GM10248 (cell line): Measurements from ENCODE around the gene ABHD12.

Experiments
- CTCF ChIA-PET: fragments of 300-600 bp; sonication (Branson Sonifier 250); formaldehyde crosslinking; extraction: SDS; loops from one replicate; lab custom pipeline; 2021; ENCODE audit warnings: antibody characterized with exemption; lab: Yijun Ruan, JAX
- POLR2A ChIA-PET: fragments of 350-650 bp; sonication (Branson Sonifier 250); formaldehyde crosslinking; extraction: SDS; loops from one replicate; lab custom pipeline; 2020; ENCODE audit warnings: antibody characterized with exemption; lab: Yijun Ruan, JAX
- DNase-seq: peaks from one replicate; pipeline ENCODE4 v3.0.0; 2012; ENCODE audit errors: extremely low spot score
- TF ChIP-seq, protein P1 (sequence below): IDR thresholded peaks from 2 replicates; pipeline ENCODE4 v1.5.1; 2012; ENCODE audit warnings: mild to moderate bottlenecking, low read depth; ENCODE audit errors: extremely low read depth, missing control alignments, control extremely low read depth

Gene ABHD12

DNA sequence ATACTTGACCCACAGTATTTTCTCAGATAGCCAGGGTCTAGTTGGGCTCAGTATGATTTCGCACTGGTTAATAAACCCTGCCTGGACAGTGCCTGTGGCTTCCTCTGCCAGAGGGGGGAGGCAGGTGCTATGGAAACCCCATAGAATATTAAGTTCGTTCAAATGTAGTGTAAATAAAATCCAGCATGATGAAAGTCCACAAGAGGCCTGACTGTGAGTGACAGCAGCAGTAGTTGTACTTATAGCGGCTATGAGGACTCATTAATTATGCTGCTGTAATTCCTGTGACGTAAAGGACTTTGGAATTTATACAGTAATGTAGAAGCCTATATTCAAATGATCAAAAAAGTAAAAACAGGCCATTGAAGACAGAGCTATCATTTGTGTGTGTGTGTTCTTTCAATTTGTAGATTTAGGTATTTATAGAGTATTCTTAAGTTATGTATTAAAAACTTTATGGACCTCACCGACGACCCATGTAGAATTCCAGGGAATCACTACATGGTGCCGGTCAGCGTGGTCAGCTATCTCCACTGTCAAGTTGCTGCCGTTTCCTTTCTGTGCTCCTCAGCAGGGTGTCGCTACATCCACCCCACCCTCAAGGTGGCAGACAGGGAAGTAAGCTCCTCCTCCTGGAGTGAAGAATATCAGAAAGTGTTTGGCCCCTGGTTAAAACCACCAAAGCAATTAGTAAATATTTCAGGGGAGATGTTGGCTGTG is 132.7 kb downstream of the ABHD12 start:
- POLR2A ChIA-PET, result no interaction called here
- no peak for DNase-seq
- CTCF ChIA-PET, result interaction anchor here (1.0 to 2.9 kb wide), 2 partner anchors 10 to 140 kb away, joined by 3 to 11 read pairs; partner anchors contain the start of gene PYGB
- TF ChIP-seq, protein P1, sequence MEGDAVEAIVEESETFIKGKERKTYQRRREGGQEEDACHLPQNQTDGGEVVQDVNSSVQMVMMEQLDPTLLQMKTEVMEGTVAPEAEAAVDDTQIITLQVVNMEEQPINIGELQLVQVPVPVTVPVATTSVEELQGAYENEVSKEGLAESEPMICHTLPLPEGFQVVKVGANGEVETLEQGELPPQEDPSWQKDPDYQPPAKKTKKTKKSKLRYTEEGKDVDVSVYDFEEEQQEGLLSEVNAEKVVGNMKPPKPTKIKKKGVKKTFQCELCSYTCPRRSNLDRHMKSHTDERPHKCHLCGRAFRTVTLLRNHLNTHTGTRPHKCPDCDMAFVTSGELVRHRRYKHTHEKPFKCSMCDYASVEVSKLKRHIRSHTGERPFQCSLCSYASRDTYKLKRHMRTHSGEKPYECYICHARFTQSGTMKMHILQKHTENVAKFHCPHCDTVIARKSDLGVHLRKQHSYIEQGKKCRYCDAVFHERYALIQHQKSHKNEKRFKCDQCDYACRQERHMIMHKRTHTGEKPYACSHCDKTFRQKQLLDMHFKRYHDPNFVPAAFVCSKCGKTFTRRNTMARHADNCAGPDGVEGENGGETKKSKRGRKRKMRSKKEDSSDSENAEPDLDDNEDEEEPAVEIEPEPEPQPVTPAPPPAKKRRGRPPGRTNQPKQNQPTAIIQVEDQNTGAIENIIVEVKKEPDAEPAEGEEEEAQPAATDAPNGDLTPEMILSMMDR, result no peak

DNA sequence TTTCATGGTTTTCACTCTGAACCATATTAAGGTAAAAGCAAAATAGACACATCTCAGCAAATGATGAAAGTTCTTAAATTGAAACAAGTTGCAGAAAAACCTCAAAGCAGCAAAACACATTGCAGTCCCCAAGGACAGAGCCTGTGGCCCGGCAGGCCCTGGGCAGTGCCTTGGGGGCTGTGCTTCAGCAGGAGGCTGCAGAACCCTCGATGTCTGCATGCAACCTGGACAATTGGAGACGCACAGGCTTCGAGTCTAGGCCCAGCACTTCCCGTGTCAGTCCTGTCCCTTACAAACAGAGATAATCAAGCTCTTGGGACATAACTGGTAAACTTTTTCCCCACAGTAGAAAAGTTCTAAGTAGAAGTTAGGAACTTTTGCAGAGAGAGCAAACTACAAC is 133.5 kb downstream of the ABHD12 start:
- TF ChIP-seq, protein P1, result no peak
- ChIA-PET POLR2A (no interaction called here), CTCF (interaction anchor here (2.9 kb wide), 1 partner anchor 10 kb away, joined by 11 read pairs; the partner anchor contains the start of gene PYGB)
- DNase-seq, result no peak

DNA sequence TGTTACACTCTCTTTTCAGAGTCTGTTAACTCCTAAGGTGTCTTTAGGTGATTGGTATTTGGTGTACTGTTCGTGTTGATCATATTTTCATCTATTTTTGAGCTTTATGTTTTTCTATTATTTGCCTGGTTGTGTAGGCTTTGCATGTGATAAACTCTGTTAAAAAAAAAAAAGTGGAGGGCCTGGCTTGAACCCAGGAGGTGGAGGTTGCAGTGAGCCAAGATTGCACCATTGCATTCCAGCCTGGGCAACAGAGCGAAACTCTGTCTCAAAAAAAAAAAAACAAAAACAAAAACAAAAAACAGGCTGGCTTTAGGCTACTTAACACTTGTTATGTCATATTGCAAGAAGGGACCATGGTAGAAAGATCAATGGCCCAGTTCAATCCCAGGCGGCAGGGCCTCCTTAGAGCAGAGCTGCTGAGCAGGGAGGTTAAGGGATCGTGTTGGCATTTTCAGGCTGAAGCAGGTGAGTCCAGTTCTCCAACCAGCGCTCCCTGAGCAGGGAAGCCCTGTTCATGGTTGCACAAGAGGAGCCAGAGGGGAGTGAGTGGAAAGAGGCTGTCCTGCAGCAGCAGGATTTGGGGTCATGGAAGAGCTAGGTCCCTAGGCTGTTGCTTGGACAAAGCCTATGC is 134.3 kb downstream of the ABHD12 start:
- no peak for DNase-seq
- TF ChIP-seq, protein P1, result no peak
- ChIA-PET CTCF (no interaction called here), POLR2A (no interaction called here)

DNA sequence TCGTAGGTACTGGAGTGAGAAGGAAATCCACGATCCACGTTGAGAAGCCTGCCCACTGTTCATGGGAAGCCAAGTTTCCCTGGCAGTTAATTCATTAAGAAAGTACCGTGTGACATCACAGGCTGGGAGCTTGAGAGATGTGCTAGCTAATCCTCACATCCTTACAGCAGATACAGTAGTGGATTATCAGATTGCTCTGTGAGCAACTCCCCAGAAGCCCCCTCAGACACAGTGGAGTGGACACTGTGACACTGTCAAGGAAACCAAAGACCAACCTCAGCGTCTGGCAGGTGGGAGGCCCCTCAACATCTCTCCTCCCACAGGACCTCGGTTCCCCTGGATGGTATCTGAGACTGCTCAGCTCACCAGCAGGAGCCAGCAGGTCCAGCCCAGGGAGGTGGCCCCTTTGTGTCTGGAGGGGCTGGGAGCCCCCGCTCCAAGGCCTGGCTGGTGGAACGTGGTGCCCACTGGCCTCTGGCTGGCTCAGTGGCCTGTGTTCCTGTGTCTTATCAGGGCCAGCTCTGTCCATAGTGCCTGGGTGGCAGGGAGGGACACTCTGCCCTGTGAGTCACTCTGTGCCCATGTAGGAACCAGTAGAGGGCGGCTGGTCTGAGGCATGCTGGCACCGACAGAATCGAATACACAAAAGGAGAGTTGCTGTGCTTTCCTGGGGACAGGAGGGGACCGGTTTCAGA is 135.5 kb downstream of the ABHD12 start:
- CTCF ChIA-PET, result no interaction called here
- no peak for DNase-seq

DNA sequence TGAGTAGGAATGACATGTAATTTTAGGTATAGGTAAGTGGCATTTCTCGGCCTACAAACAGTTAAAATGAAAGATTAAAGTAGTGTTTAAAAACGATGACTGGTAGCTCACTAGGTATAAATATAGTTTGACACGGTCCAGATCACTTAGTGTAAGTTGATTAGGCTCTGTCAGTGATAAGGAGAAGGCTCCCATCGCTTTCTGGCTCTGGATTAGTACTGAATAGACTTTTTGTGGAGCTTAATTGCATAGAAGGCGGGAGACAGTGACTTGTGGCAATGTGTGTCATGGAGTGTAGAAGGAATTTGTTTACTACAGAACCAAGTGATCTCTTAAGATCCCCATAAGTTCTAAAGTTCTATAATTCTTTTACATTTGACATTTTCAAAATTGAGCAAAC is 136.1 kb downstream of the ABHD12 start:
- no peak for DNase-seq
- TF ChIP-seq, protein P1, result no peak
- ChIA-PET POLR2A (no interaction called here), CTCF (no interaction called here)

More for the DNA sequence above, 135.5 kb downstream of the ABHD12 start:
- POLR2A ChIA-PET, result no interaction called here
- TF ChIP-seq, protein P1, result no peak

DNA sequence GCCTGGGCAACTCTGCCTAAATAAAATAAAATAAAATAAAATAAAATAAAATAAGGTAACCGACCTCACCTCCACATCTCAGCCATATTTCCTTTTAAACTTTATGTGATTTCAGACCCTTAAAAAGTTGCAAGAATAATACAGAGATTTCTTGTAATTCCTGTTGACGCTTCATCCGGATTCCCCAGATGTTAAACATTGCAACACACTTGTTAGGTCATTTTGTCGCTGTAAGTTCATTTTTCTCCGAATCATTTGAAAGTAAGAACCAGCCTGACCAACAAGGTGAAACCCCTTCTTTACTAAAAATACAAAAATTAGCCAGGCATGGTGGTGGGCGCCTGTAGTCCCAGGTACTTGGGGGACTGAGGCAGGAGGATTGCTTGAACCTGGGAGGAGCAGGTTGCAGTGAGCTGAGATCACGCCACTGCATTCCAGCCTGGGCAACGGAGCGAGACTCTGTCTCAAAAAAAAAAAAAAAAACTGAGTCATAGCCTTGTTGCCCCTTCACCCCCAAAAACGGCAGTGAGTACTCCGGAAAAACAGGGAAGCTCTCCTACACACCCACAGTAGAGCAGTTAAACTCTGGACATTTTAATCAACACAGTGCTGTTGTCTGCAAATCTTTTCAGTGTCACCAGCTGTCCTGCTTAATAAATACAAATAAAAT is 136.9 kb downstream of the ABHD12 start:
- no peak for DNase-seq
- TF ChIP-seq, protein P1, result no peak
- ChIA-PET CTCF (no interaction called here), POLR2A (no interaction called here)
